Stomach (tissue), 4 donors: ENCODE results near the gene CFAP61.

ENCODE experiments used
- CTCF ChIP-seq, 7 experiments: fragments of 450-650 bp in 4 of 7; fragments of 200-600 bp in 3 of 7; sonication (generic) in 3 of 7; IDR thresholded peaks; one replicate each; pipeline ENCODE4 v1.5.1; 2016 to 2019; ENCODE audit warnings: antibody characterized with exemption in 7 of 7, control low read depth in 2 of 7, mild to moderate bottlenecking in 1 of 7
- POLR2AphosphoS5 ChIP-seq, 3 donors: sonication (generic); formaldehyde crosslinking; IDR thresholded peaks; one replicate each; pipeline ENCODE4 v1.6.1; 2016; ENCODE audit warnings: antibody characterized with exemption in 3 of 3

DNA sequence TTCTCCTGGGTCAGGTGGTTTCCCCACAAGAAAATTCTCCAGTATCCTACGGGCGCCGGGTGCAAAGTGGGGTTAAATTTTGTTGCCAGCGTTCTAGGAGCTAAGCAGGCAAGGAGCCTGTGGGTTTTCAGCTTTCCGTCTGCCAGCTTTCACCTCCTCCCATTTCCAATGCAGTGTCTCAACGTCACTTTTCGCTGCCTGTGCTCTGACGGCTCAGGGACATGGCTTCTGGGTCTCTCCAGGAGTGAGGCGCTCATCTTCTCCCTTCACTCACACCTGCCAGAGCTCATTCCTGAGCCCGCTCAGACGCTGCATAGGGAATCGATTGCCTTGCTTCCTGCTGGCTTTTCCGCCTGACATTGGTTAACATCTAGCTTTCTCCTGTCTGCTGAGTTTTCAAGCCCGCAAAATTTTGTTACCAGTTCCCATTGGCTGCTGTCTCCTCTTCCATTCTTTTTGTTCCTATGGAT is 42.5 kb upstream of the CFAP61 start:
- no peak for TF ChIP-seq CTCF (IDR thresholded peaks at IDR 0.05)
- no peak for TF ChIP-seq POLR2AphosphoS5 (IDR thresholded peaks at IDR 0.05)
